Measurements from ENCODE around the gene KRTAP21-3. TPM values are rescaled to one million over a fixed set of nuclear protein-coding genes. Genes with fewer than 3 reads are reported as not detected.

The KRTAP21-3 gene
- total and polyA plus RNA-seq, 5 experiments from 2014 or later: not detected

DNA sequence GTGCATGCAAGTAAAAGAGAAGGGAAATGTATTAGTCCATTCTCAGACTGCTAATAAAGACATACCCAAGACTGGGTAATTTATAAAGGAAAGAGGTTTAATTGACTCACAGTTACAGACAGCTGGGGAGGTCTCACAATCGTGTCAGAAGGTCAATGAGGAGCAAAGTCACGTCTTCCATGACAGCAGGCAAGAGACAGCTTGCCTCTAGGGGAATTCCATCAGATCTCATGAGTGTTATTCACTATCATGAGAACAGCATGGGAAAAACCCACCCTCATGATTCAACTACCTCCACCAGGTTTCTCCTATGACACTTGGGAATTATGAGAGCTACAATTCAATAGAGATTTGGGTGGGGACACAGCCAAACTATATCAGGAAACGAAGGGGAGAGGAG, 8.1 kb downstream of the KRTAP21-3 start:
- no peak for DNase-seq
- H3K9me3 Mint-ChIP-seq: peaks cover 0 to 6% (median 0%) of the 10 kb centered on the region in 9 donors
- ATAC-seq: no peak
- H3K27me3 Mint-ChIP-seq: peaks cover 0 to 3% (median 0%) of the 10 kb centered on the region in 5 donors
- H3K4me1 Mint-ChIP-seq: no peaks in the 10 kb centered on the region
- H3K27ac Mint-ChIP-seq: no peak overlapping the region
- no peak overlapping the region for H3K4me3 Mint-ChIP-seq
- no peaks in the 10 kb centered on the region for H3K36me3 Mint-ChIP-seq
- POLR2A ChIA-PET: no interaction called here

DNA sequence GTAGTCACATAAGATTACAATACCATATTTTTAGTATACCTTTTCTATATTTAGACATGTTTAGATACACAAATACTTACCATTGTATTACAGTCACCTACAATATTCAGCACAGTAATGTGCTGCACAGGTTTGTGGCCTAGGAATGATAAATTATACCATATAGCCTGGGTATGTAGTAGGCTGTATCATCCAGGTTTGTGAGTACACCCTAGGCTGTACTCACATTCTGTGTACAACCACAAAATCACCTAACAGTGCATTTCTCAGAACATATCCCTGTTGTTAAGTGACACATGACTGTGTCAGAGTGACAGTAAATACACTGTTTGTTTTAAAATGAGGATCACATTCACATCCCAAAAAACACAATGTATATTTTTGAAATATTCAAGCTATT, 11.2 kb downstream of the KRTAP21-3 start:
- Mint-ChIP-seq H3K4me3 (no peak overlapping the region), H3K4me1 (no peaks in the 10 kb centered on the region), H3K27me3 (peaks cover 0 to 2% (median 0%) of the 10 kb centered on the region in 5 donors), H3K36me3 (no peaks in the 10 kb centered on the region), H3K27ac (no peak overlapping the region), H3K9me3 (peaks cover 0 to 6% (median 0%) of the 10 kb centered on the region in 9 donors)
- ATAC-seq (no peak), DNase-seq (no peak)
- POLR2A ChIA-PET: no interaction called here

DNA sequence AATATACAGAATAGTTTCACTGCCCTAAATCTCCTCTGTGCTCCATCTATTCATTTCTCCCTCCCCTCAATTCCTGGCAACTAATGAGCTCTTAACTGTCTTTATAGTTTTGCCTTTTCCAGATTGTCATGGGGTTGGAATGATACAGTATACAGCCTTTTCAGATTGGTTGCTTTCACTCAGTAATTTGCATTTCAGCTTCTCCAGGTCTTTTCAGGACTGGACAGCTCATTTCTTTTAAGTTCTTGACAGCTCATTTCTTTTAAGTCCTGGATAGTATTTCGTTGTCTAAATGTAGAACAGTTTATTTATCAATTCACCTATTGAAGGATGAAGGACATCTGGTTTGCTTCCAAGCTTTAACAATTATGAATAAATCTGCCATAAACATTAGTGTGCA, 22.6 kb downstream of the KRTAP21-3 start:
- DNase-seq: no peak
- peaks cover 10 to 31% (median 18%) of the 10 kb centered on the region in 9 donors for H3K9me3 Mint-ChIP-seq
- POLR2A ChIA-PET: no interaction called here
- H3K27me3 Mint-ChIP-seq: peaks cover 0 to 5% (median 0%) of the 10 kb centered on the region in 5 donors
- no peak for ATAC-seq
- no peaks in the 10 kb centered on the region for H3K4me1 Mint-ChIP-seq
- peaks cover 0 to 15% (median 0%) of the 10 kb centered on the region in 3 donors for H3K36me3 Mint-ChIP-seq
- H3K4me3 Mint-ChIP-seq: no peak overlapping the region
- H3K27ac Mint-ChIP-seq: no peak overlapping the region

DNA sequence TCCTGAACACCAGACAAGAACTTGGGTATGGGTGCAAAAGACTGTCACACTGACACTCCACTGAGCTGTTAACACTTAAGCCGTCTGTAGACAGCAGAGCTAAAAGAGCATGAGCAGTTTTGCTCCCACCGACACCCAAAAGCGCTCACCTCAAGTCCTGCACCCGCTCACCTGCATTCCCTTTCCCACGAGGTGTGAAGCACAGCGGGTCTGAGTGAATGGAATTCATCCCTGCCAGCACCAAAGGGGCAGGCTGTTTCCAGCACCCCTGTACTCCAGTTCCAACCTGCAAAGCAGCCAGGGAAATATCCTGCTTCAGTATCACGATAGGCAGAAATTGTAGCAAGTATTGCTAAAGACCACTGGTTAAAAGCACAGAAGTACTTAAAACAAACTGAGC, 28.8 kb downstream of the KRTAP21-3 start:
- no peaks in the 10 kb centered on the region for H3K4me1 Mint-ChIP-seq
- no peak overlapping the region for H3K4me3 Mint-ChIP-seq
- POLR2A ChIA-PET: no interaction called here
- peaks cover 0 to 2% (median 0%) of the 10 kb centered on the region in 9 donors for H3K9me3 Mint-ChIP-seq
- peaks cover 0 to 2% (median 0%) of the 10 kb centered on the region in 5 donors for H3K27me3 Mint-ChIP-seq
- H3K27ac Mint-ChIP-seq: no peak overlapping the region
- DNase-seq: no peak
- ATAC-seq: no peak
- no peaks in the 10 kb centered on the region for H3K36me3 Mint-ChIP-seq

DNA sequence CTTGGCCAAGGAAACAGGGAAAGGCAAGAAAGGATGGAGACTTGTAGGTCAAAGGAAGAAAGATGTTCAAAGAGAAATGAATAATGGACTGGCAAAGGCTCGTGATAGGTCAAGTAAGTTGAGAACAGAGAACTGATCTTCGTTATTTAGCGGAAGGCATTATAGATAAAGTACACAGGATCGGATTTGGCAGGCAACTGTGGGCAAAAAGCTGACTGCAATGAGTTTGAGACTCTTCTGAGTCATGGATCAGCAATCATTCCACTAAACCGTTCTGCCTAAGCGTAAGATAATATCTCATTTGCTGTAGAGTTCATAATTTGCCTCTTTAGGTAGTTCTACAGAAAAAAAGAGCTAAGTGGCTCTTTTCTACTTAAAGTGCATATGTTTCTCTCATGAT, 34.1 kb downstream of the KRTAP21-3 start:
- no peak for DNase-seq
- Mint-ChIP-seq H3K4me3 (no peak overlapping the region), H3K36me3 (no peaks in the 10 kb centered on the region), H3K27ac (no peak overlapping the region), H3K27me3 (peaks cover 0 to 3% (median 2%) of the 10 kb centered on the region in 5 donors), H3K4me1 (no peaks in the 10 kb centered on the region), H3K9me3 (peaks cover 0 to 11% (median 0%) of the 10 kb centered on the region in 9 donors)
- POLR2A ChIA-PET: no interaction called here
- no peak for ATAC-seq

DNA sequence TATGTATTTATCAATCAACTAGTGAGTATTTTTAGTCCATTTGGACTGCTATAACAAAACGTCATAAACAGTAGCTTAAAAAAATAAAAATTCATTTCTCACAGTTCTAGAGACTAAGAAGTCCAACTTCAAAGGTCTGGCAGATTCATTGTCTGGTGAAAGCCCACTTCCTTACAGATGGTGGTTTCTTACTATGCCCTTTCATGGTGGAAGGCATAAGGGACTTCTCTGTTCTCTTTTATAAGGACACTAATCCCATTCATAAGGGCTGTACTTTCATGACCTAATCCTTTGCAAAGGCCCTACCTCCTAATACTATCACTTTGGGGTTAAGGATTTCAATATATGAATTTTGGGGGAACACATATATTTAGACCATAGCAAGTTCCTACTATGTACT, 38.0 kb downstream of the KRTAP21-3 start:
- ATAC-seq: no peak
- Mint-ChIP-seq H3K4me3 (no peak overlapping the region), H3K4me1 (no peaks in the 10 kb centered on the region), H3K27ac (no peak overlapping the region), H3K36me3 (no peaks in the 10 kb centered on the region), H3K9me3 (peaks cover 0 to 15% (median 2%) of the 10 kb centered on the region in 9 donors), H3K27me3 (peaks cover 0 to 7% (median 3%) of the 10 kb centered on the region in 5 donors)
- DNase-seq: no peak
- POLR2A ChIA-PET: no interaction called here

DNA sequence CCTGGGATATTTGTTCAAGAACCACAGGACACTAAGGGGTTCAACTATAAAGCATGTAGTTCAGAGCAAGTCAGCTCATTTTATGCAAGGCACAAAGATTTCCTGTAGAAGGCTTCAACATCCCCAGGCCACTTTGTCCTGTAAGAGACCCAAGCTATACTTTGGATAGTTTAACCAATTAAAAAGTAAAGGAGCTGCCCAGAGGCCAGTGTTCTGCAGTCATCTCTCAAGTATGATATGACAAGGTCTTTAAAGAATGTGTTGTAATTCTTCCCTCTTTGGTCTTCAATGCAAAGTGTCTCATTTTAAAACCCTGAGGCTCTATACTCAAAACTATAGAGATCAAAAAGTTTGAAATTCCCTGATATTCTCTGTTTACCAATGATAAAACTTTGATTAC, 41.8 kb downstream of the KRTAP21-3 start:
- POLR2A ChIA-PET: no interaction called here
- ATAC-seq: no peak
- H3K36me3 Mint-ChIP-seq: no peaks in the 10 kb centered on the region
- peaks cover 0 to 5% (median 2%) of the 10 kb centered on the region in 9 donors for H3K9me3 Mint-ChIP-seq
- no peak for DNase-seq
- H3K27ac Mint-ChIP-seq: no peak overlapping the region
- no peaks in the 10 kb centered on the region for H3K4me1 Mint-ChIP-seq
- peaks cover 0 to 21% (median 5%) of the 10 kb centered on the region in 5 donors for H3K27me3 Mint-ChIP-seq
- no peak overlapping the region for H3K4me3 Mint-ChIP-seq

DNA sequence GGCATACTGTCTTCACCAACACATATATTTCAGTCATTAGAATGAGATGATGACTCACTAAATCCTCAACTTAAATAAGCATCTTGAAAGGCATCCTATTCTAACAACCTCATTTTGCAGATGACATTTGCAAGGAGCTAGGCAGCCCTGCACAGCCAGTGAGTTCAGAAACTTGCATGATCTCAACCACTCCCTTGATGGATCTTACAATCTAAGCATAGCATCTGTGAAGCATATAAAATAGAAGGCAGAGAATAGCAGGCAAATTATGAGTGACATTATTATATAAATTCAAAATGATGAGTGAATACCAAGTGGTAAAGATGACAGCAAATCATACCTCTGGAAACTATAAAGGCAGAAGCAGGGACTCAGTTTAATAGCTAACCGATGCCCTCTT, 44.3 kb downstream of the KRTAP21-3 start:
- no peaks in the 10 kb centered on the region for H3K4me1 Mint-ChIP-seq
- no peak overlapping the region for H3K4me3 Mint-ChIP-seq
- H3K27me3 Mint-ChIP-seq: peaks cover 0 to 39% (median 9%) of the 10 kb centered on the region in 5 donors
- ATAC-seq: no peak
- POLR2A ChIA-PET: no interaction called here
- no peaks in the 10 kb centered on the region for H3K36me3 Mint-ChIP-seq
- H3K27ac Mint-ChIP-seq: no peak overlapping the region
- peaks cover 0 to 15% (median 5%) of the 10 kb centered on the region in 9 donors for H3K9me3 Mint-ChIP-seq
- no peak for DNase-seq

DNA sequence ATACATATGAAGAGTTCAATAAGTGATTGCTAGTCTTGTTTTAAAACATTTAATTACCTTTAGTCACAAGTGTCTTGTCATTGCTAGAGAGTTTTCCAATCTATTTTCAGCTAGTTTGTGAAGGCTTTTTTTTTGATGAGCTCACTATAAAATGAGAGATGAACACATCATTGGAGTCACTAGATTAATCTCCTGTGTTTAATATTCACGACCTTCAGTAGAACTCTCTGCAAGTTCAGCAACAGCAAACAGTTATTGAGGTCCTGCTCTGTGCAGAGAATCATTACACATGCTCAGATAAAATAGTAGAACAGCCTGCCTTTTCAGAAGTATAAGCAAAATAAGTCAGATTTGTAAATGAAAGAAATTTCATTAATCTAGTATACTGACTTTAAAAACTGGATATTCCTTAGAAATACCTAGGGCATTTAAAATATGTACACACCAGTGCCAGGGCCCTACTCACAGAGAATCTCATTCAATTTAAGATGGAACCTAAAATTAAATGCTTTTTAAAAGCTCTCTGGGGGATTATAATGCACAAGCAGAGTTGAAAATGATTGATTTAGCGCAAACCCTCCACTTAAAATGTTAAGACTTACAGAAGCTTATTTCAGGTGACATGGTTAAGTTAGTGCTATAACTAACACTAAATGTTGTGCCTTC, 45.5 kb downstream of the KRTAP21-3 start:
- Mint-ChIP-seq H3K27ac (no peak overlapping the region), H3K36me3 (no peaks in the 10 kb centered on the region), H3K9me3 (peaks cover 0 to 20% (median 5%) of the 10 kb centered on the region in 9 donors), H3K27me3 (peaks cover 0 to 48% (median 9%) of the 10 kb centered on the region in 5 donors), H3K4me3 (no peak overlapping the region), H3K4me1 (no peaks in the 10 kb centered on the region)
- no peak for DNase-seq
- ATAC-seq: no peak
- POLR2A ChIA-PET: no interaction called here

DNA sequence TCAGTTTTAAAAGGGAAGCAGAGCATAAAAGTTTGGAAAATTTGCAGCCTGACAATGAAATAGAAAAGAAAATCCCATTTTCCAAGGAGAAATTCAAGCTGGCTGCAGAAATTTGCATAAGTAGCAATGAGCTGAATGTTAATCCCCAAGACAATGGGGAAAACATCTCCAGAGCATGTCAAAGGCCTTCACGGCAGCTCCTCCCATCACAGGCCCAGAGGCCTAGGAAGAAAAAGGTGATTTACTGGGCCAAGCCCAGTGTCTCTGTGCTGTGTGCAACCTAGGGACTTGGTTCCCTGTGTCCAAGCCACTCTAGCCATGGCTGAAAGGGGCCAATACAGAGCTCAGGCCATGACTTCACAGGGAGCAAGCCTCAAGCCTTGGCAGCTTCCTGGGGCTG, 49.8 kb downstream of the KRTAP21-3 start:
- no peak overlapping the region for H3K27ac Mint-ChIP-seq
- POLR2A ChIA-PET: no interaction called here
- ATAC-seq (no peak), DNase-seq (no peak)
- H3K9me3 Mint-ChIP-seq: peaks cover 0 to 24% (median 8%) of the 10 kb centered on the region in 9 donors
- no peaks in the 10 kb centered on the region for H3K36me3 Mint-ChIP-seq
- no peak overlapping the region for H3K4me3 Mint-ChIP-seq
- peaks cover 0 to 30% (median 6%) of the 10 kb centered on the region in 5 donors for H3K27me3 Mint-ChIP-seq
- no peaks in the 10 kb centered on the region for H3K4me1 Mint-ChIP-seq

Other genes with a start within 250 kb of the KRTAP21-3 start
- gene KRTAP19-1, start 238.4 kb downstream of the KRTAP21-3 start, total RNA-seq: not detected
- gene KRTAP19-1, start 238.4 kb downstream of the KRTAP21-3 start, polyA plus RNA-seq: not detected
- not detected for gene KRTAP19-2, start 231.3 kb downstream of the KRTAP21-3 start, total RNA-seq
- not detected for gene KRTAP19-2, start 231.3 kb downstream of the KRTAP21-3 start, polyA plus RNA-seq
- not detected for gene KRTAP19-3, start 226.8 kb downstream of the KRTAP21-3 start, total RNA-seq
- not detected for gene KRTAP19-3, start 226.8 kb downstream of the KRTAP21-3 start, polyA plus RNA-seq
- gene KRTAP19-4, start 221.6 kb downstream of the KRTAP21-3 start, total RNA-seq: not detected
- not detected for gene KRTAP19-4, start 221.6 kb downstream of the KRTAP21-3 start, polyA plus RNA-seq
- gene KRTAP19-5, start 216.6 kb downstream of the KRTAP21-3 start, total RNA-seq: not detected
- not detected for gene KRTAP19-5, start 216.6 kb downstream of the KRTAP21-3 start, polyA plus RNA-seq
- gene KRTAP19-6, start 176.9 kb downstream of the KRTAP21-3 start, total RNA-seq: not detected
- gene KRTAP19-6, start 176.9 kb downstream of the KRTAP21-3 start, polyA plus RNA-seq: not detected
- not detected for gene KRTAP19-7, start 157.5 kb downstream of the KRTAP21-3 start, total RNA-seq
- not detected for gene KRTAP19-7, start 157.5 kb downstream of the KRTAP21-3 start, polyA plus RNA-seq
- not detected for gene KRTAP22-2, start 128.4 kb downstream of the KRTAP21-3 start, total RNA-seq
- not detected for gene KRTAP22-2, start 128.4 kb downstream of the KRTAP21-3 start, polyA plus RNA-seq
- gene KRTAP6-3, start 126.3 kb downstream of the KRTAP21-3 start, total RNA-seq: not detected
- not detected for gene KRTAP6-3, start 126.3 kb downstream of the KRTAP21-3 start, polyA plus RNA-seq
- gene KRTAP6-2, start 119.9 kb downstream of the KRTAP21-3 start, total RNA-seq: not detected
- not detected for gene KRTAP6-2, start 119.9 kb downstream of the KRTAP21-3 start, polyA plus RNA-seq
- gene KRTAP22-1, start 117.7 kb downstream of the KRTAP21-3 start, total RNA-seq: not detected
- not detected for gene KRTAP22-1, start 117.7 kb downstream of the KRTAP21-3 start, polyA plus RNA-seq
- not detected for gene KRTAP6-1, start 104.8 kb downstream of the KRTAP21-3 start, total RNA-seq
- gene KRTAP6-1, start 104.8 kb downstream of the KRTAP21-3 start, polyA plus RNA-seq: not detected
- gene KRTAP20-1, start 102.4 kb downstream of the KRTAP21-3 start, total RNA-seq: not detected
- not detected for gene KRTAP20-1, start 102.4 kb downstream of the KRTAP21-3 start, polyA plus RNA-seq
- gene KRTAP20-4, start 98.2 kb downstream of the KRTAP21-3 start, total RNA-seq: not detected
- gene KRTAP20-4, start 98.2 kb downstream of the KRTAP21-3 start, polyA plus RNA-seq: not detected
- not detected for gene KRTAP20-2, start 83.6 kb downstream of the KRTAP21-3 start, total RNA-seq
- gene KRTAP20-2, start 83.6 kb downstream of the KRTAP21-3 start, polyA plus RNA-seq: not detected
- gene KRTAP20-3, start 75.9 kb downstream of the KRTAP21-3 start, total RNA-seq: not detected
- gene KRTAP20-3, start 75.9 kb downstream of the KRTAP21-3 start, polyA plus RNA-seq: not detected
- not detected for gene KRTAP21-2, start 28.5 kb upstream of the KRTAP21-3 start, total RNA-seq
- not detected for gene KRTAP21-2, start 28.5 kb upstream of the KRTAP21-3 start, polyA plus RNA-seq
- gene KRTAP21-1, start 36.7 kb upstream of the KRTAP21-3 start, total RNA-seq: not detected
- not detected for gene KRTAP21-1, start 36.7 kb upstream of the KRTAP21-3 start, polyA plus RNA-seq
- gene KRTAP8-1, start 94.5 kb upstream of the KRTAP21-3 start, total RNA-seq: not detected
- not detected for gene KRTAP8-1, start 94.5 kb upstream of the KRTAP21-3 start, polyA plus RNA-seq
- gene KRTAP7-1, start 111.0 kb upstream of the KRTAP21-3 start, total RNA-seq: not detected
- gene KRTAP7-1, start 111.0 kb upstream of the KRTAP21-3 start, polyA plus RNA-seq: not detected
- not detected for gene KRTAP11-1, start 162.8 kb upstream of the KRTAP21-3 start, total RNA-seq
- gene KRTAP11-1, start 162.8 kb upstream of the KRTAP21-3 start, polyA plus RNA-seq: not detected

All from naive thymus-derived CD8-positive, alpha-beta T cell (primary cell).